GM19043 (cell line): ENCODE measurements around the gene TET1.
"Not testable (repeated sequence)": the region's sequence is repeated elsewhere in the genome, so short reads cannot be mapped to it uniquely, and the experiment has no call there.

Experiments used
- ATAC-seq: cut with Tn5 transposase; IDR thresholded peaks from one replicate; pipeline ENCODE4 v1.9.1; 2021; ENCODE audit warnings: low read depth; ENCODE audit not compliant: unreplicated experiment

TET1 gene

GRCh38 chr10:68562661-68563570, 2.8 kb downstream of the TET1 start:
- ATAC-seq, result no peak

- no peak for ATAC-seq
Measured at GRCh38 chr10:68564712-68565111, 4.6 kb downstream of the TET1 start.

- no peak for ATAC-seq
Measured at GRCh38 chr10:68565658-68566057, 5.5 kb downstream of the TET1 start.

- ATAC-seq, result no peak
Measured at GRCh38 chr10:68566351-68566750, 6.2 kb downstream of the TET1 start.

- ATAC-seq, result no peak
Measured at GRCh38 chr10:68566955-68567354, 6.8 kb downstream of the TET1 start.

- no peak for ATAC-seq
Measured at GRCh38 chr10:68572151-68572550, 12.0 kb downstream of the TET1 start.

- ATAC-seq, result no peak
Measured at GRCh38 chr10:68574051-68574450, 13.9 kb downstream of the TET1 start.

GRCh38 chr10:68576118-68576517, 16.0 kb downstream of the TET1 start:
- no peak for ATAC-seq

GRCh38 chr10:68578974-68579373, 18.8 kb downstream of the TET1 start:
- no peak for ATAC-seq

GRCh38 chr10:68584187-68584586, 24.1 kb downstream of the TET1 start:
- ATAC-seq, result not testable (repeated sequence)

- no peak for ATAC-seq
Measured at GRCh38 chr10:68586606-68587305, 26.6 kb downstream of the TET1 start.

GRCh38 chr10:68594405-68594804, 34.3 kb downstream of the TET1 start:
- ATAC-seq, result no peak

GRCh38 chr10:68595513-68595912, 35.4 kb downstream of the TET1 start:
- no peak for ATAC-seq

- no peak for ATAC-seq
Measured at GRCh38 chr10:68597407-68597806, 37.3 kb downstream of the TET1 start.

- ATAC-seq, result no peak
Measured at GRCh38 chr10:68598978-68599770, 39.0 kb downstream of the TET1 start.

- no peak for ATAC-seq
Measured at GRCh38 chr10:68599771-68600040, 39.6 kb downstream of the TET1 start.

GRCh38 chr10:68600041-68600778, 40.1 kb downstream of the TET1 start:
- ATAC-seq, result peak; percentile 86

- ATAC-seq, result no peak
Measured at GRCh38 chr10:68601501-68602265, 41.5 kb downstream of the TET1 start.

GRCh38 chr10:68602434-68602833, 42.3 kb downstream of the TET1 start:
- no peak for ATAC-seq

GRCh38 chr10:68603766-68604165, 43.6 kb downstream of the TET1 start:
- ATAC-seq, result no peak
